PC-3 (cell line): Measurements from ENCODE around the gene ELMOD3.

Experiments used
- CTCF ChIP-seq: fragments of 300-600 bp; sonication (generic); conservative IDR thresholded peaks from 2 replicates; pipeline ENCODE4 v1.5.1; 2017; ENCODE audit warnings: antibody characterized with exemption, low read depth, mild to moderate bottlenecking, low read length
- EZH2 ChIP-seq: fragments of 300-600 bp; sonication (generic); IDR thresholded peaks from one replicate; pipeline ENCODE4 v1.6.1; 2017; ENCODE audit warnings: antibody characterized with exemption, mild to moderate bottlenecking, low read length; ENCODE audit not compliant: unreplicated experiment
- EZH2phosphoT487 ChIP-seq: fragments of 300-600 bp; sonication (generic); IDR thresholded peaks from 2 replicates; pipeline ENCODE4 v1.6.1; 2018; ENCODE audit warnings: mild to moderate bottlenecking, antibody characterized with exemption, low read length, borderline replicate concordance

- TF ChIP-seq CTCF (no peak), EZH2phosphoT487 (no peak), EZH2 (no peak)
Measured at GRCh38 chr2:85395912-85396475, 41.4 kb downstream of the ELMOD3 start.
